HG02884 (cell line): ENCODE measurements around the gene TTLL5.

Experiments used
- ATAC-seq: cut with Tn5 transposase; IDR thresholded peaks from one replicate; pipeline ENCODE4 v1.9.1; 2021; ENCODE audit warnings: mild to moderate bottlenecking, moderate library complexity; ENCODE audit not compliant: unreplicated experiment

The TTLL5 gene

GRCh38 chr14:75700295-75700694, 39.2 kb downstream of the TTLL5 start:
- ATAC-seq: no peak

- ATAC-seq: no peak
These were observed 41.1 kb downstream of the TTLL5 start for GRCh38 chr14:75702122-75702521.

GRCh38 chr14:75702616-75703261, 41.7 kb downstream of the TTLL5 start:
- ATAC-seq: no peak

GRCh38 chr14:75703467-75703866, 42.4 kb downstream of the TTLL5 start:
- ATAC-seq: no peak

GRCh38 chr14:75705014-75705413, 44.0 kb downstream of the TTLL5 start:
- no peak for ATAC-seq

- no peak for ATAC-seq
These were observed 48.3 kb downstream of the TTLL5 start for GRCh38 chr14:75709207-75709812.

- ATAC-seq: no peak
These were observed 50.2 kb downstream of the TTLL5 start for GRCh38 chr14:75711105-75711795.

- no peak for ATAC-seq
These were observed 50.8 kb downstream of the TTLL5 start for GRCh38 chr14:75711796-75712211.

GRCh38 chr14:75714991-75715390, 53.9 kb downstream of the TTLL5 start:
- no peak for ATAC-seq

GRCh38 chr14:75715926-75716780, 55.1 kb downstream of the TTLL5 start:
- ATAC-seq: no peak

GRCh38 chr14:75717729-75718128, 56.7 kb downstream of the TTLL5 start:
- no peak for ATAC-seq

GRCh38 chr14:75718199-75718598, 57.2 kb downstream of the TTLL5 start:
- ATAC-seq: no peak

- no peak for ATAC-seq
These were observed 59.1 kb downstream of the TTLL5 start for GRCh38 chr14:75720116-75720515.

GRCh38 chr14:75720842-75721498, 59.9 kb downstream of the TTLL5 start:
- ATAC-seq: no peak

GRCh38 chr14:75723716-75724115, 62.7 kb downstream of the TTLL5 start:
- no peak for ATAC-seq

- peak; percentile 65 for ATAC-seq
These were observed 63.6 kb downstream of the TTLL5 start for GRCh38 chr14:75724414-75725204.

- no peak for ATAC-seq
These were observed 64.4 kb downstream of the TTLL5 start for GRCh38 chr14:75725481-75725880.

GRCh38 chr14:75726321-75726720, 65.3 kb downstream of the TTLL5 start:
- no peak for ATAC-seq

- ATAC-seq: no peak
These were observed 66.1 kb downstream of the TTLL5 start for GRCh38 chr14:75727124-75727523.

GRCh38 chr14:75732888-75733287, 71.8 kb downstream of the TTLL5 start:
- no peak for ATAC-seq
